ENCODE data around the gene BAIAP2L1. TPM values are rescaled to one million over a fixed set of nuclear protein-coding genes. Genes with fewer than 3 reads are reported as not detected.

Gene BAIAP2L1
- total and polyA plus RNA-seq, 2 of the 8 experiments (the other 6 are each of a cell fraction or from before 2014, with no cell fraction given), result 19.2 to 42.9 TPM

GRCh38 chr7:98362517-98362916 is 38.4 kb downstream of the BAIAP2L1 start (continued):
- TF ChIP-seq, protein P1, sequence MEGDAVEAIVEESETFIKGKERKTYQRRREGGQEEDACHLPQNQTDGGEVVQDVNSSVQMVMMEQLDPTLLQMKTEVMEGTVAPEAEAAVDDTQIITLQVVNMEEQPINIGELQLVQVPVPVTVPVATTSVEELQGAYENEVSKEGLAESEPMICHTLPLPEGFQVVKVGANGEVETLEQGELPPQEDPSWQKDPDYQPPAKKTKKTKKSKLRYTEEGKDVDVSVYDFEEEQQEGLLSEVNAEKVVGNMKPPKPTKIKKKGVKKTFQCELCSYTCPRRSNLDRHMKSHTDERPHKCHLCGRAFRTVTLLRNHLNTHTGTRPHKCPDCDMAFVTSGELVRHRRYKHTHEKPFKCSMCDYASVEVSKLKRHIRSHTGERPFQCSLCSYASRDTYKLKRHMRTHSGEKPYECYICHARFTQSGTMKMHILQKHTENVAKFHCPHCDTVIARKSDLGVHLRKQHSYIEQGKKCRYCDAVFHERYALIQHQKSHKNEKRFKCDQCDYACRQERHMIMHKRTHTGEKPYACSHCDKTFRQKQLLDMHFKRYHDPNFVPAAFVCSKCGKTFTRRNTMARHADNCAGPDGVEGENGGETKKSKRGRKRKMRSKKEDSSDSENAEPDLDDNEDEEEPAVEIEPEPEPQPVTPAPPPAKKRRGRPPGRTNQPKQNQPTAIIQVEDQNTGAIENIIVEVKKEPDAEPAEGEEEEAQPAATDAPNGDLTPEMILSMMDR (IDR thresholded peaks at IDR 0.05; ENCODE audit: control extremely low read depth in 1 of 3, insufficient read depth in 1 of 3, low read depth in 1 of 3, low read length in 3 of 3), result no peak
- no peak for TF ChIP-seq CREB1 (IDR thresholded peaks at IDR 0.05)
- TF ChIP-seq JUND (IDR thresholded peaks at IDR 0.05; ENCODE audit: low read length), result no peak
- no peak for TF ChIP-seq TBP (IDR thresholded peaks at IDR 0.05; ENCODE audit: low read depth, low read length)
- no peak for TF ChIP-seq BACH1 (IDR thresholded peaks at IDR 0.05; ENCODE audit: low read length)
- no peak for TF ChIP-seq SRF (IDR thresholded peaks at IDR 0.05; ENCODE audit: low read depth, low read length)
- peak in 1 of 2 experiments; percentile 94; a peak in 1 of 4 replicates for TF ChIP-seq HDAC2 (IDR thresholded peaks at IDR 0.05; ENCODE audit: borderline replicate concordance in 1 of 2, low read depth in 2 of 2, low read length in 2 of 2)
- no peak for TF ChIP-seq SP4 (IDR thresholded peaks at IDR 0.05; ENCODE audit: low read length)
- TF ChIP-seq EGR1 (IDR thresholded peaks at IDR 0.05; ENCODE audit: borderline replicate concordance, low read depth, low read length), result no peak
- TF ChIP-seq POLR2A (IDR thresholded peaks at IDR 0.05; ENCODE audit: control extremely low read depth in 1 of 2, low read depth in 2 of 2, low read length in 2 of 2), result no peak
- TF ChIP-seq BRCA1 (IDR thresholded peaks at IDR 0.05; ENCODE audit: low read depth, low read length), result no peak
- no peak for TF ChIP-seq RBBP5 (IDR thresholded peaks at IDR 0.05; ENCODE audit: borderline replicate concordance, low read depth, low read length)
- TF ChIP-seq, protein P2, sequence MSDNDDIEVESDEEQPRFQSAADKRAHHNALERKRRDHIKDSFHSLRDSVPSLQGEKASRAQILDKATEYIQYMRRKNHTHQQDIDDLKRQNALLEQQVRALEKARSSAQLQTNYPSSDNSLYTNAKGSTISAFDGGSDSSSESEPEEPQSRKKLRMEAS (IDR thresholded peaks at IDR 0.05), result no peak
- no peak for TF ChIP-seq ZNF274 (IDR thresholded peaks at IDR 0.05; ENCODE audit: borderline replicate concordance, extremely low read depth, low read length)
- no peak for TF ChIP-seq SUZ12 (IDR thresholded peaks at IDR 0.05; ENCODE audit: low read length)
- TF ChIP-seq RAD21 (IDR thresholded peaks at IDR 0.05 in 1 of 2, conservative IDR thresholded peaks at IDR 0.05 in 1 of 2; ENCODE audit: low read depth in 2 of 2, low read length in 2 of 2), result no peak
- TF ChIP-seq ASH2L (IDR thresholded peaks at IDR 0.05; ENCODE audit: low read length), result no peak
- peak; percentile 19; the same call in 1 of the 2 replicates for TF ChIP-seq CEBPB (IDR thresholded peaks at IDR 0.05; ENCODE audit: low read depth, low read length)
- TF ChIP-seq GABPA (IDR thresholded peaks at IDR 0.05; ENCODE audit: borderline replicate concordance, insufficient read depth, low read length), result no peak
- TF ChIP-seq YY1 (IDR thresholded peaks at IDR 0.05; ENCODE audit: low read depth, low read length), result peak; percentile 5; the same call in 1 of the 2 replicates
- TF ChIP-seq TAF7 (optimal IDR thresholded peaks at IDR 0.05; ENCODE audit: borderline replicate concordance, low read depth, low read length), result no peak
- no peak for TF ChIP-seq MAFK (IDR thresholded peaks at IDR 0.05; ENCODE audit: low read depth, low read length)
- TF ChIP-seq HDAC6 (IDR thresholded peaks at IDR 0.05; ENCODE audit: low read depth, low read length), result no peak
- no peak for TF ChIP-seq CTBP2 (IDR thresholded peaks at IDR 0.05; ENCODE audit: borderline replicate concordance, insufficient read depth, insufficient read length, low read length)
- peak; percentile 72 for TF ChIP-seq SP1 (IDR thresholded peaks at IDR 0.05; ENCODE audit: low read depth, low read length)
